Measurements from ENCODE around the gene CLEC4A. TPM values are rescaled to one million over a fixed set of nuclear protein-coding genes. Genes with fewer than 3 reads are reported as not detected.
"Not testable (repeated sequence)": the region's sequence is repeated elsewhere in the genome, so short reads cannot be mapped to it uniquely, and the experiment has no call there.

CLEC4A gene
- total RNA-seq, 2 experiments from 2014 or later = 0.50 to 0.99 TPM

GRCh38 chr12:8183346-8183745, 59.9 kb downstream of the CLEC4A start:
- H3K4me3 ChIP-seq (ENCODE audit: low read depth, low read length, poor library complexity, severe bottlenecking); H3K36me3 ChIP-seq (ENCODE audit: insufficient read depth, low read length); H3K79me2 ChIP-seq (ENCODE audit: insufficient read depth, low read depth, low read length); H3K4me1 ChIP-seq (ENCODE audit: insufficient read depth, low read length, poor library complexity, severe bottlenecking); H3K4me2 ChIP-seq (ENCODE audit: low read length); H3K9me3 ChIP-seq (ENCODE audit: low read length); POLR2A ChIA-PET; CTCF ChIA-PET (ENCODE audit: unreplicated experiment); H3K27ac ChIP-seq (ENCODE audit: low read depth, low read length, poor library complexity, severe bottlenecking); H4K20me1 ChIP-seq (ENCODE audit: insufficient read depth, low read length); DNase-seq (ENCODE audit: low spot score); H2AFZ ChIP-seq (ENCODE audit: low read length); BruUV-seq (replicated peaks); H3K9me2 ChIP-seq (ENCODE audit: insufficient read depth, low read length); intact Hi-C loops (cut with micrococcal nuclease; ENCODE audit: unreplicated experiment): not testable (repeated sequence)

- POLR2A ChIA-PET; H3K27ac ChIP-seq (ENCODE audit: low read depth, low read length, poor library complexity, severe bottlenecking); BruUV-seq (replicated peaks); H3K9me3 ChIP-seq (ENCODE audit: low read length); H4K20me1 ChIP-seq (ENCODE audit: insufficient read depth, low read length); H3K79me2 ChIP-seq (ENCODE audit: insufficient read depth, low read depth, low read length); H3K36me3 ChIP-seq (ENCODE audit: insufficient read depth, low read length); intact Hi-C loops (cut with micrococcal nuclease; ENCODE audit: unreplicated experiment); H2AFZ ChIP-seq (ENCODE audit: low read length); H3K4me3 ChIP-seq (ENCODE audit: low read depth, low read length, poor library complexity, severe bottlenecking); DNase-seq (ENCODE audit: low spot score); CTCF ChIA-PET (ENCODE audit: unreplicated experiment); H3K4me1 ChIP-seq (ENCODE audit: insufficient read depth, low read length, poor library complexity, severe bottlenecking); H3K4me2 ChIP-seq (ENCODE audit: low read length); H3K9me2 ChIP-seq (ENCODE audit: insufficient read depth, low read length): not testable (repeated sequence)
Measured at GRCh38 chr12:8184206-8184605, 60.8 kb downstream of the CLEC4A start.

- H4K20me1 ChIP-seq (ENCODE audit: insufficient read depth, low read length); H3K9me2 ChIP-seq (ENCODE audit: insufficient read depth, low read length); BruUV-seq (replicated peaks); POLR2A ChIA-PET; H3K4me1 ChIP-seq (ENCODE audit: insufficient read depth, low read length, poor library complexity, severe bottlenecking); H2AFZ ChIP-seq (ENCODE audit: low read length); H3K4me3 ChIP-seq (ENCODE audit: low read depth, low read length, poor library complexity, severe bottlenecking); DNase-seq (ENCODE audit: low spot score); H3K9me3 ChIP-seq (ENCODE audit: low read length); CTCF ChIA-PET (ENCODE audit: unreplicated experiment); H3K79me2 ChIP-seq (ENCODE audit: insufficient read depth, low read depth, low read length); H3K27ac ChIP-seq (ENCODE audit: low read depth, low read length, poor library complexity, severe bottlenecking); intact Hi-C loops (cut with micrococcal nuclease; ENCODE audit: unreplicated experiment); H3K4me2 ChIP-seq (ENCODE audit: low read length); H3K36me3 ChIP-seq (ENCODE audit: insufficient read depth, low read length): not testable (repeated sequence)
Measured at GRCh38 chr12:8188088-8188487, 64.7 kb downstream of the CLEC4A start.

Other genes with a start within 250 kb of the CLEC4A start
- 3.7 and 3.9 TPM in 2 replicates for gene SLC2A3, start 187.4 kb upstream of the CLEC4A start, total RNA-seq (2014; rRNA removed; shearing (Covaris generic))
- gene SLC2A3, start 187.4 kb upstream of the CLEC4A start, total RNA-seq (2022) = 16.3 and 17.9 TPM in 2 replicates
- 4.1 and 5.7 TPM in 2 replicates for gene FOXJ2, start 90.9 kb upstream of the CLEC4A start, total RNA-seq (2014; rRNA removed; shearing (Covaris generic))
- 9.3 and 9.9 TPM in 2 replicates for gene FOXJ2, start 90.9 kb upstream of the CLEC4A start, total RNA-seq (2022)
- not detected in 2 replicates for gene C3AR1, start 57.3 kb upstream of the CLEC4A start, total RNA-seq (2014; rRNA removed; shearing (Covaris generic))
- not detected in 2 replicates for gene C3AR1, start 57.3 kb upstream of the CLEC4A start, total RNA-seq (2022)
- gene NECAP1, start 41.3 kb upstream of the CLEC4A start, total RNA-seq (2014; rRNA removed; shearing (Covaris generic)) = 34.7 and 35.6 TPM in 2 replicates
- 27.1 and 29.0 TPM in 2 replicates for gene NECAP1, start 41.3 kb upstream of the CLEC4A start, total RNA-seq (2022)
- gene ZNF705A, start 33.4 kb downstream of the CLEC4A start, total RNA-seq (2014; rRNA removed; shearing (Covaris generic)) = not detected in 2 replicates
- gene ZNF705A, start 33.4 kb downstream of the CLEC4A start, total RNA-seq (2022) = not detected in 2 replicates
- not detected in 2 replicates for gene FAM90A1, start 104.0 kb downstream of the CLEC4A start, total RNA-seq (2014; rRNA removed; shearing (Covaris generic))
- not detected in 2 replicates for gene FAM90A1, start 104.0 kb downstream of the CLEC4A start, total RNA-seq (2022)